NCI-H2081 treated with DMSO at 0.1 percent for 48 hours (cell line): ENCODE results near the gene FBXO8.

Source experiments
- DNase-seq: peaks from one replicate; lab custom pipeline; 2025; lab: John Stamatoyannopoulos, UW

The FBXO8 gene

DNA sequence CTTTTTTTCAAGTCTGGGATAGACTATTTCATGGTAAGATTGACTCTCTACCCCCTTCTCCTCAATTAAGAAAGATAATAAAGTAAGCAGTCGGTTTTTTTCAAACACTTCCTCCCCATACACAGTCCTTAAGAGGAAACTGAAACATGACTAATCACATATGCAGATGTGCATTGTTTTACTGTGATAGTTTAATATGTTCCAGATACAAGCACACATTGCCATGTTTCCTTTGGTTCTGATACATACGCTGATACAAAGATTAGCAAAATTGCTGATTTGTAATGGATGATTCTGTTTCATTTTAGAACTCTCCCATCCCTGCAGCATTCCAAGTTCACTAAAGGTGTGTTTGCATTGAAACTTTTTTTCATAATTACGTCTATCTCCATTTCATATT is 76.1 kb downstream of the FBXO8 start:
- DNase-seq = no peak

DNA sequence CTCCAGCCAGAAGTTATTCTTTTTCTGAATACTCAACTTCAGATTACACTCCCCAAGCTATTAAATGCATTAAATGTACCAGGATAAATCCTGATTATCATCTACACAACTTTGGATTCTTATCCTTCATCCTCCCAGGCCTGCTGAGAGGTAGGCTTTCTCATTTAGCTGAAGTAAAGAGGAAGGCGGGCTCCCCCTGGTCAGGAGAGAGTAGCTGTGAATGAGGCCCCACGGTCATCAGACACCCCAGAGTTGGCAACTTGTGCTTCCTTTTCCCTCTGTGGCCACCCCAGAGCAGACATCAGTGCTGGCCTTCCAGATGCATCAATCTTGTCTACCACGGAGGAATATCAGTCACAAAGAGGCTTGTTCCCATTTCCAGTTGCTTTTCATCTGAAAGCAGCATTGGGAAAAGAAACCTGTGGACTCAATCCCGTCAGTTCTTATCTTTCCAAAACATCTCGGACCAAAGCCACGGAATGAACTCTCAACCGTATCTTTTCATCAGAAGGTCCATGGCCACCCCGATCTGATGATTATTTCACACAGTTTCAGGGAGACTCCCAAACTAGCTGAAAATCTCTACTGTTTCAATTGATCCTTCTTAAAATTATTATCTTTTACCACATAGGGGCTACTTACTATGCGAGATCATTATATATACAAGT is 79.2 kb downstream of the FBXO8 start:
- DNase-seq = no peak

DNA sequence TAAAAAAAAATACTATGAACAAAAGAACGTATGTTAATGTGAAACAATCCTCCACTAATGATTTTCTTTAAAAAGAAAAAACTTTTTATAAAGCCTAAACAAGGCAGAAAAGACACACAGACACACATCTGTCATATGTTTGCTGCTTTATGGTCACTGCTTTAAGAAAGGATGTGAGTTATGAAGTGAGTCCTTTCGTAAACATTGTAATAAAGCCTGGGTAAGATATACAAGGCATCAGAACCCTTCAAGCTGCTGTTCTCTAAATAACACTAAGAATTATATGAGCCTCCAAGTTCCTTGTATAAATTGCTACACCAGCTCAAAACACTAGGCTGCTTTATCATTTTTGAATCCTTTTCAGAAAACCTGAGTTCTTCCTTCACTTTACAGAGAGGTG is 81.6 kb downstream of the FBXO8 start:
- no peak for DNase-seq

DNA sequence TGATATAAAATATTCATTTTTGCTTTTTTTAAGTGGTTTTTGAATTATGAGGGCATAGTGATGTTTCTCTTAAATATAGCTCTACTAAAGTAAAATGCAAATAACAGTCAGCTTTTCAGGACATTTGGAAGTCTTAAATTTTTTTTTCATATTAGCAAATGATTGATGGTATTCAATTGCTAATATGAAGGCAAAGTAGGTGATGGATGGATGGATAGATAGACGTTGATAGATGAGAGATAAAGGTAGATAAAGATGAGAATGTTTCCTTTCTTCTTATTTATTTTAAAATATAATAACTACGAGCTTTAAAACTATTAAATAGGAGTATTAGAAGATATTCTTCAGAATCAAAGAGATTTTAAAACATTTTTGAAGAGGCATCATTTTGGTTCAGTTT is 83.7 kb downstream of the FBXO8 start:
- DNase-seq = no peak

DNA sequence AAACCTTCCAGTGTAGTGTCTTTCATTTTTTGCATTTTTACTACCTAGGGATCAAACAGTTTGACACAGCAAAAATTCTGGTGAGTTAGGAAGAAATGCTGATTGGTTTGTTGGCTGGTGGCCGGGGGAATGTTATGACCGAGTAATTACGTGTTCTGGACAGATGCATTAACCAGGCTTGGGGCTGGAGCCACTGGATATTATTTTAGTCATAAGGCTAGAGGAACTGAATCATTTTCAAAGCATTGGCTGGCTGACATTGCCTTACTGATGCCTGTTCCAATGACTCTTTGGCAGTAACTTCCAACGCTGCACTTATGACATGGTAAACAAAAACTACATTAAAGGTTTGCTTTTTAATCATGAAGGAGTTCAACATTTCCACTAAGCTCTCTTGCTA is 84.6 kb downstream of the FBXO8 start:
- no peak for DNase-seq

DNA sequence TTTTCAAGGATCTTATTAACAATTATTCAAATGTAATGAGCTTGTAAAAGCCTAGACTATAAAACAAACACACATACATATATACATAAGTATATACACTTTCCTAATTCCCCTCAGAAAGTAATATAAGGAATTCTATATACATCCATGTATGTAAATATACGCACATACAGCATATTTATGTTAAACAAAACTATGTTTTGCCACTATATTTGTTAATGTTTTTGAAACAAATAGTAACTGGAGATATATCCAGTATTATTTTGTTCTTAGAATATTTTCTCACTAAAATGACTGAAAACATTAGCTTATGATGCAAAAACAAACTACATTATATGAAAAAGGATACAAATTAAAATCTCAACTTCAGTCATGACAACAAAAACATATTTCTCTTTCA is 85.1 kb downstream of the FBXO8 start:
- no peak for DNase-seq

DNA sequence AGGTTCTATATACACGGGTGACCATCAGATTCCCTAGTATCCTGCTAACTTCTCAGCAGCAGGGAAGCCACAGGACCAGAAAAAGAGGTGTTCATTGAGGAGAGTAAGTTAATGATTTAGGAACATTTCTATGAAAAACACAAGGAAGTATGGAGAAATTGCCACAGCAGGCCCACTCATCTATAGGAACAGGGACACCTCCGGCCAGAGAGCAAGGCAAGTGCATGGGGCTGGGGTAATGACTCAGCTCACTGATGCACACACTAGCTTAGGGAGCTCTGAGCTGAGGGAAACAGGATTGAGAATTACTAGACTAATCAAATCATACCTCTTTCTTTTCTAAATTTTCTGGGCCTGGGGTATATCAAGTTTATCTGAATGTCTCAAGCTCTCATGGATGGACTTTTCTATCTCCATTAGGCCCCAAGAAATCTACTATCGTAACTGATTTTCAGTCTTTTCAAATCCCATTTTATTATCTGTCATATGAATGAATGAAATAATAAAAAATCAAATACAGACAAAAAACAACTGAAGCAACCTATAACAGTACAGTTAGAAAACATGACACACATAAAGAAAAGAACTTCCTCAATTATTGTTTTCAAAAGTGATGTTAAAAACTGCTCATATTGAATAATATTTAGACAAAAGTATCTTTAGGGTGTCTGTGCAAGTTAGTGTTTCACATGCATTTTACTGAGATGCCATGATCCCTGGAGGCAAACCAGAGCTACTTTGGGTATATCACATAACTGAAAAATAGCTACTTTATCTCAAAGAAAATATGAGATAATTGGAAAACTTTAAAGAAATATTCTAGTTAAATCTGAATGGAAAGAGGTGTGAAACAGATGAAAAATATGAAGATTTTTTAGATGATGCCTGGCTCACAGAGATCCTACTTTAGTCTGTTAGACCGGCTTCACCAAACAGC is 89.8 kb downstream of the FBXO8 start:
- DNase-seq = no peak

DNA sequence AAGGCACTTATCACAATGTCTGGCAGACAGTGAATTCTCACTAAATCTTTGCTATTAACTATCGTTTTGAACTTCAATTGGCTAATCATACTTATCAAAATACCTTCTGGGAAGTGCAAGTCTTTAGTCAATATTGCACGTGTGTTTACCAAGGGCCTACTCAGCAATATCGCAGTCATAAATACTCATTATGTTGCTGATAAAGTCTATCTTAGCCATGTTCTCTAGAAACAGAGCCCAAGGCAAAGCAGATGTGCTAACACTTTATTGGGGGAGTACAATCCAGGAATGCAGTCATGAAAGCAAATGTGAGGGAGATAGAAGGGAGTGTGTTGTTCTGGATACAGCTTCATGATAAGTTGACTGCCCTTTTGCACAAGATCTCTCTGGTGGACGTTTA is 90.5 kb downstream of the FBXO8 start:
- no peak for DNase-seq

DNA sequence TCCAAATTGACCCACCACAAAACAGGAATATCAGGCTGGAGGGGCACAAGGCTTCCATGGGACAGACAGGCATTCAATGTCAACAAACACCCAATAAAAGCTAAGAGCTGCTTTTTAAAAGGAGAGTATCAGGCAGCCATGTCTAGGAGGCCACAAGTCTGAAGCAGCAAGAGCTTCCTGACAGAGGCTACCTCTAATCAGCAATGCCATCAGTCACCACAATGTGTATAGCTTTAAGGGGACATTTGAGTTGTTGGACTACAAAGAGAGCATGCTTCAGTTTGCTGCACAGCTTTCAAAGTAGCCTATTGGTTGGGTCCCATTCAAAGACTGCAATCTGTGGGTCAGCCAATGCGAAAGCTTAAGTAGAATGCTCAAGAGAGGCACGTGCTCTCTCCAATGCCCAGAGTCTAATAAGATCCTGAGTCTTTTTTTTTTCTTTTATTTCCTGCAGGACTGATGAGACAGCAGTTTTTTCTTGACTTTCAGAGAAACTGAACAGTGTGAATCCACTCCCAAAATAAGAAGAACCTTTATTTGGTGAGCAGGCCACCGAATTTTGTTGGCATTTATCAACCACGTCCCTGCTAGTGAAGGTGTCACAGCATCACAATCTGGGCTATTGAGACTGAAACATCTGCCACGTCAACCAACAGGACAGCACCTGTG is 92.5 kb downstream of the FBXO8 start:
- DNase-seq = no peak

DNA sequence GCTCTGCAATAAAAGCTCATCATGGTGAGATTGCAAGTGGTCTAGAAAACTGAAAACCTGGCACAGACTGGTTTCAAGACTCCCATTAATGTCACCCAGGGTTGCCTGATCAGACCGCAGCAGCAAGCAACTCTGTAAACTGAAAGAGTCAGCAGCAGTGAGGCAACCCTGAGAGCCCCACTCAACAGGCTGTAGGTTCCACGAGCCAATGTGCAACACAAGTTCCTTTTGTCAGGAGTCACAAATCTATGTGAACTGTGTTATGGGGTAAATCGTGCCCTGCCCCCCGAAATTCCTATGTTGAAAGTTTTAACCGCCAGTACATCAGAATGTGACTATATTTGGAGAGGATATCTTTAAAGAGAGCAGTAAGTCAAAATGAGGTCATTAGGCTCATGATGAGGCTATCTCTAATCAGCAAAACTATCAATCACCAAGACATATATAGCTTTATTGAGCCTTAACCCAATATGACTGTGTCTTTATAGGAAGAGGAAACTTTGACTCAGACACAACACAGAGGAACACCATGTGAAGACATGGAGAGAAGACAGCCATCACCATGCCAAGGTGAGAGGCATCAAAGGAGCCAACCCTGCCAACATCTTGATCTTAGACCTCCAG is 94.0 kb downstream of the FBXO8 start:
- no peak for DNase-seq
